ENCODE measurements around the gene PNRC1. TPM values are rescaled to one million over a fixed set of nuclear protein-coding genes. Genes with fewer than 3 reads are reported as not detected.
A peak's percentile ranks its signal among the peaks of the same experiment; 100 is the strongest.
"Not testable (repeated sequence)": the region's sequence is repeated elsewhere in the genome, so short reads cannot be mapped to it uniquely, and the experiment has no call there.

PNRC1 gene
- total RNA-seq, 2 experiments from 2014 or later: 233 to 264 TPM

GRCh38 chr6:89047473-89047872, 33.1 kb upstream of the PNRC1 start:
- no peak for ATAC-seq (ENCODE audit: low read depth)
- Mint-ChIP-seq H3K27ac (no peak overlapping the region), H3K9me3 (no peaks in the 10 kb centered on the region), H3K36me3 (no peaks in the 10 kb centered on the region), H3K4me1 (peaks cover 20% of the 10 kb centered on the region), H3K4me3 (no peak overlapping the region), H3K27me3 (no peaks in the 10 kb centered on the region)
- DNase-seq: no peak
- POLR2A ChIA-PET: interaction anchor here (0.6 to 1.4 kb wide), 3 partner anchors 32 to 293 kb away, joined by 3 to 5 read pairs (median 3); partner anchors contain the start of gene PNRC1

GRCh38 chr6:89048288-89048923, 32.1 kb upstream of the PNRC1 start:
- Mint-ChIP-seq H3K27ac (no peak overlapping the region), H3K4me1 (peaks cover 15% of the 10 kb centered on the region)
- POLR2A ChIA-PET: interaction anchor here (1.4 kb wide), 1 partner anchor 31 kb away, joined by 5 read pairs; no protein-coding TSS in a partner anchor

GRCh38 chr6:89048985-89049384, 31.6 kb upstream of the PNRC1 start:
- peaks cover 15% of the 10 kb centered on the region for H3K4me1 Mint-ChIP-seq
- H3K9me3 Mint-ChIP-seq: no peaks in the 10 kb centered on the region
- no peak overlapping the region for H3K27ac Mint-ChIP-seq
- DNase-seq: no peak
- no peaks in the 10 kb centered on the region for H3K27me3 Mint-ChIP-seq
- no peaks in the 10 kb centered on the region for H3K36me3 Mint-ChIP-seq
- no peak overlapping the region for H3K4me3 Mint-ChIP-seq
- POLR2A ChIA-PET: no interaction called here
- no peak for ATAC-seq (ENCODE audit: low read depth)

More at GRCh38 chr6:89048288-89048923, 32.1 kb upstream of the PNRC1 start:
- no peak for ATAC-seq (ENCODE audit: low read depth)
- H3K36me3 Mint-ChIP-seq: no peaks in the 10 kb centered on the region
- H3K9me3 Mint-ChIP-seq: no peaks in the 10 kb centered on the region
- H3K4me3 Mint-ChIP-seq: no peak overlapping the region
- no peak for DNase-seq
- H3K27me3 Mint-ChIP-seq: no peaks in the 10 kb centered on the region

- POLR2A ChIA-PET: interaction anchor here (4.6 kb wide), 1 partner anchor 30 kb away, joined by 30 read pairs; the partner anchor contains the start of gene PNRC1
- Mint-ChIP-seq H3K27ac (no peak overlapping the region), H3K4me3 (no peak overlapping the region), H3K4me1 (peaks cover 15% of the 10 kb centered on the region), H3K36me3 (no peaks in the 10 kb centered on the region), H3K9me3 (peaks cover 2% of the 10 kb centered on the region), H3K27me3 (no peaks in the 10 kb centered on the region)
- no peak for ATAC-seq (ENCODE audit: low read depth)
- no peak for DNase-seq
Measured at GRCh38 chr6:89050155-89050554, 30.4 kb upstream of the PNRC1 start.

GRCh38 chr6:89050697-89051096, 29.9 kb upstream of the PNRC1 start:
- H3K4me1 Mint-ChIP-seq: peaks cover 15% of the 10 kb centered on the region
- peak; percentile 54 for ATAC-seq (ENCODE audit: low read depth)
- no peaks in the 10 kb centered on the region for H3K27me3 Mint-ChIP-seq
- no peaks in the 10 kb centered on the region for H3K36me3 Mint-ChIP-seq
- POLR2A ChIA-PET: interaction anchor here (4.6 kb wide), 1 partner anchor 29 kb away, joined by 30 read pairs; the partner anchor contains the start of gene PNRC1
- H3K27ac Mint-ChIP-seq: no peak overlapping the region
- H3K4me3 Mint-ChIP-seq: no peak overlapping the region
- no peak for DNase-seq
- peaks cover 2% of the 10 kb centered on the region for H3K9me3 Mint-ChIP-seq

- H3K4me1 Mint-ChIP-seq: peaks cover 15% of the 10 kb centered on the region
- H3K27ac Mint-ChIP-seq: peak overlapping the region; percentile 0
- peaks cover 2% of the 10 kb centered on the region for H3K9me3 Mint-ChIP-seq
- ATAC-seq (ENCODE audit: low read depth) (peak; percentile 54), DNase-seq (no peak)
- no peak overlapping the region for H3K4me3 Mint-ChIP-seq
- POLR2A ChIA-PET: interaction anchor here (4.6 kb wide), 1 partner anchor 28 kb away, joined by 30 read pairs; the partner anchor contains the start of gene PNRC1
- no peaks in the 10 kb centered on the region for H3K36me3 Mint-ChIP-seq
- H3K27me3 Mint-ChIP-seq: no peaks in the 10 kb centered on the region
Measured at GRCh38 chr6:89051676-89052075, 28.9 kb upstream of the PNRC1 start.

GRCh38 chr6:89054208-89054607, 26.3 kb upstream of the PNRC1 start:
- Mint-ChIP-seq H3K36me3 (no peaks in the 10 kb centered on the region), H3K27ac (no peak overlapping the region), H3K9me3 (peaks cover 2% of the 10 kb centered on the region), H3K4me3 (no peak overlapping the region), H3K27me3 (peaks cover 4% of the 10 kb centered on the region), H3K4me1 (peaks cover 15% of the 10 kb centered on the region)
- ATAC-seq (ENCODE audit: low read depth): no peak
- POLR2A ChIA-PET: no interaction called here
- no peak for DNase-seq

GRCh38 chr6:89057759-89058158, 22.8 kb upstream of the PNRC1 start:
- DNase-seq: no peak
- Mint-ChIP-seq H3K27me3 (peaks cover 8% of the 10 kb centered on the region), H3K36me3 (no peaks in the 10 kb centered on the region), H3K4me3 (no peak overlapping the region), H3K9me3 (peaks cover 2% of the 10 kb centered on the region), H3K27ac (no peak overlapping the region), H3K4me1 (no peaks in the 10 kb centered on the region)
- ATAC-seq (ENCODE audit: low read depth): no peak
- POLR2A ChIA-PET: no interaction called here

GRCh38 chr6:89058627-89059026, 21.9 kb upstream of the PNRC1 start:
- H3K4me1 Mint-ChIP-seq: no peaks in the 10 kb centered on the region
- H3K36me3 Mint-ChIP-seq: no peaks in the 10 kb centered on the region
- H3K27me3 Mint-ChIP-seq: peaks cover 8% of the 10 kb centered on the region
- no peak overlapping the region for H3K27ac Mint-ChIP-seq
- POLR2A ChIA-PET: no interaction called here
- peaks cover 2% of the 10 kb centered on the region for H3K9me3 Mint-ChIP-seq
- DNase-seq: no peak
- no peak overlapping the region for H3K4me3 Mint-ChIP-seq
- ATAC-seq (ENCODE audit: low read depth): no peak

- POLR2A ChIA-PET: no interaction called here
- no peak for ATAC-seq (ENCODE audit: low read depth)
- DNase-seq: no peak
- no peak overlapping the region for H3K4me3 Mint-ChIP-seq
- H3K4me1 Mint-ChIP-seq: no peaks in the 10 kb centered on the region
- no peak overlapping the region for H3K27ac Mint-ChIP-seq
- H3K27me3 Mint-ChIP-seq: peaks cover 11% of the 10 kb centered on the region
- peaks cover 2% of the 10 kb centered on the region for H3K9me3 Mint-ChIP-seq
- H3K36me3 Mint-ChIP-seq: no peaks in the 10 kb centered on the region
Measured at GRCh38 chr6:89059227-89059626, 21.3 kb upstream of the PNRC1 start.

GRCh38 chr6:89063881-89064280, 16.7 kb upstream of the PNRC1 start:
- DNase-seq (no peak), ATAC-seq (ENCODE audit: low read depth) (no peak)
- Mint-ChIP-seq H3K27me3 (peaks cover 11% of the 10 kb centered on the region), H3K4me1 (no peaks in the 10 kb centered on the region), H3K27ac (no peak overlapping the region), H3K4me3 (no peak overlapping the region), H3K9me3 (no peaks in the 10 kb centered on the region), H3K36me3 (no peaks in the 10 kb centered on the region)
- POLR2A ChIA-PET: no interaction called here

GRCh38 chr6:89064931-89065330, 15.6 kb upstream of the PNRC1 start:
- ATAC-seq (ENCODE audit: low read depth); H3K27me3 Mint-ChIP-seq; H3K36me3 Mint-ChIP-seq; DNase-seq; H3K4me1 Mint-ChIP-seq; H3K27ac Mint-ChIP-seq; H3K9me3 Mint-ChIP-seq; H3K4me3 Mint-ChIP-seq: not testable (repeated sequence)
- POLR2A ChIA-PET: interaction anchor here (5.7 kb wide), 1 partner anchor 14 kb away, joined by 27 read pairs; the partner anchor contains the start of gene PNRC1

GRCh38 chr6:89066121-89066520, 14.4 kb upstream of the PNRC1 start:
- H3K36me3 Mint-ChIP-seq; H3K4me3 Mint-ChIP-seq; ATAC-seq (ENCODE audit: low read depth); H3K27ac Mint-ChIP-seq; H3K9me3 Mint-ChIP-seq; H3K27me3 Mint-ChIP-seq; H3K4me1 Mint-ChIP-seq; DNase-seq: not testable (repeated sequence)
- POLR2A ChIA-PET: interaction anchor here (5.7 kb wide), 1 partner anchor 13 kb away, joined by 27 read pairs; the partner anchor contains the start of gene PNRC1

- Mint-ChIP-seq H3K27me3 (peaks cover 7% of the 10 kb centered on the region), H3K4me1 (peaks cover 1% of the 10 kb centered on the region), H3K27ac (no peak overlapping the region), H3K4me3 (no peak overlapping the region), H3K36me3 (peaks cover 1% of the 10 kb centered on the region), H3K9me3 (no peaks in the 10 kb centered on the region)
- POLR2A ChIA-PET: interaction anchor here (5.7 kb wide), 1 partner anchor 12 kb away, joined by 27 read pairs; the partner anchor contains the start of gene PNRC1
- ATAC-seq (ENCODE audit: low read depth): no peak
- no peak for DNase-seq
Measured at GRCh38 chr6:89066940-89067646, 13.5 kb upstream of the PNRC1 start.

All from activated naive CD8-positive, alpha-beta T cell treated with anti-CD3 and anti-CD28 coated beads, Interleukin-2, amount 10 ng/mL, durations not matched to agents 7 days and 5 days (primary cell).